K562 (cell line): ENCODE data around the gene CYP11A1. TPM values are rescaled to one million over a fixed set of nuclear protein-coding genes. Genes with fewer than 3 reads are reported as not detected.

ENCODE experiments used
- ATAC-seq: fragments of 200-7000 bp; cut with Tn5 transposase; 3 replicates; pipeline ENCODE4 v1.9.1; 2020; ENCODE audit warnings: moderate library complexity
- BruUV-seq: library from RNA; stranded (reverse); fragments of 400-500 nt; replicated peaks from 2 replicates; lab custom pipeline; 2021; lab: Mats Ljungman, UMichigan
- CTCF ChIA-PET: fragments of 300-600 bp; formaldehyde crosslinking; extraction: SDS; loops from one replicate; lab custom pipeline; 2021; ENCODE audit warnings: low intra/inter-chr PET ratio; lab: Yijun Ruan, JAX
- POLR2A ChIA-PET: fragments of 300-600, 350-650 bp; sonication (Branson Sonifier 250); formaldehyde crosslinking; extraction: SDS; loops from one replicate; lab custom pipeline; 2021; ENCODE audit warnings: antibody characterized with exemption, inconsistent platforms; lab: Yijun Ruan, JAX
- DNase-seq, 4 experiments: peaks; one replicate each; pipeline versions ENCODE4 v3.0.0 to v3.0.0-alpha.2; 2011 to 2018; ENCODE audit warnings: low spot score in 3 of 4, mixed read lengths in 3 of 4; ENCODE audit errors: extremely low read depth in 1 of 4
- FAIRE-seq: peaks from 2 replicates; lab custom pipeline; 2011; peaks lifted over from hg19 to GRCh38; lab: Jason Lieb, UNC
- H2AFZ ChIP-seq: 2 replicates; pipeline ENCODE4 v1.6.0; 2011; ENCODE audit warnings: low read depth, low read length, control low read depth, inconsistent platforms
- H3K27ac ChIP-seq: fragments of 200-600 bp; 3 replicates; pipeline ENCODE4 v1.8.0; 2011; ENCODE audit warnings: low read depth, mild to moderate bottlenecking, control low read depth, inconsistent platforms, low read length, moderate library complexity, mixed read lengths; ENCODE audit errors: extremely low read depth
- H3K27me3 ChIP-seq, 2 experiments: fragments of 300-600 bp in 1 of 2; 2 replicates in 1 of 2; 3 replicates in 1 of 2; pipeline versions ENCODE4 v1.6.0 to v1.8.0; 2011; ENCODE audit warnings: inconsistent platforms in 2 of 2, low read length in 2 of 2, mild to moderate bottlenecking in 1 of 2, mixed read lengths in 1 of 2, moderate library complexity in 1 of 2; ENCODE audit not compliant: control insufficient read depth in 2 of 2, insufficient read depth in 2 of 2
- H3K36me3 ChIP-seq: fragments of 300-600 bp; 3 replicates; pipeline ENCODE4 v1.8.0; 2011; ENCODE audit warnings: mild to moderate bottlenecking, low read length, inconsistent platforms; ENCODE audit not compliant: control insufficient read depth, insufficient read depth
- H3K4me1 ChIP-seq, 2 experiments: fragments of 200-600 bp in 1 of 2; replicated peaks in 1 of 2; 2 replicates in 1 of 2; 3 replicates in 1 of 2; pipeline versions ENCODE4 v1.5.1 to v1.8.0; 2011; ENCODE audit warnings: inconsistent platforms in 2 of 2, low read length in 2 of 2, mild to moderate bottlenecking in 1 of 2, mixed read lengths in 1 of 2, moderate library complexity in 1 of 2; ENCODE audit not compliant: control insufficient read depth in 2 of 2, insufficient read depth in 2 of 2
- H3K4me2 ChIP-seq: 2 replicates; pipeline ENCODE4 v1.6.1; 2011; ENCODE audit warnings: low read length, control low read depth, inconsistent platforms, mixed read lengths; ENCODE audit not compliant: insufficient read depth
- H3K4me3 ChIP-seq: fragments of 200-600 bp; sonication (generic), shearing (Covaris generic); 2 replicates; pipeline ENCODE4 v1.5.1; 2016; ENCODE audit warnings: control low read depth, inconsistent platforms
- H3K79me2 ChIP-seq: fragments of 200-600 bp; 3 replicates; pipeline ENCODE4 v1.8.0; 2011; ENCODE audit warnings: low read length, inconsistent platforms; ENCODE audit not compliant: control insufficient read depth, insufficient read depth
- H3K9ac ChIP-seq, 2 experiments: 2 replicates each; pipeline versions ENCODE4 v1.6.0 to v1.6.1; 2011; ENCODE audit warnings: low read depth in 2 of 2, low read length in 2 of 2, control low read depth in 1 of 2, inconsistent platforms in 1 of 2, mild to moderate bottlenecking in 1 of 2, mixed read lengths in 1 of 2; ENCODE audit not compliant: insufficient read depth in 1 of 2
- H3K9me1 ChIP-seq: one replicate; pipeline ENCODE4 v1.6.0; 2011; ENCODE audit warnings: inconsistent platforms, mild to moderate bottlenecking, low read length, moderate library complexity; ENCODE audit not compliant: control insufficient read depth, insufficient read depth
- H3K9me3 ChIP-seq: replicated peaks from 2 replicates; pipeline ENCODE4 v1.5.1; 2011; ENCODE audit warnings: low read depth, low read length, inconsistent platforms; ENCODE audit not compliant: control insufficient read depth, insufficient read depth
- H4K20me1 ChIP-seq: replicated peaks from 2 replicates; pipeline ENCODE4 v1.6.1; 2011; ENCODE audit warnings: low read length, inconsistent platforms, mixed read lengths; ENCODE audit not compliant: control insufficient read depth, insufficient read depth
- ATF7 ChIP-seq: fragments of 450-650 bp; IDR thresholded peaks from 2 replicates; pipeline ENCODE4 v1.7.1; 2014; ENCODE audit warnings: mild to moderate bottlenecking, moderate library complexity
- CAMTA2 ChIP-seq: fragments of 250-450 bp; sonication (Bioruptor Pico); conservative IDR thresholded peaks from 2 replicates; pipeline ENCODE4 v1.5.1; 2022
- DLX4 ChIP-seq: fragments of 250-450 bp; sonication (Bioruptor Pico); IDR thresholded peaks from 2 replicates; pipeline ENCODE4 v1.6.1; 2021; ENCODE audit warnings: mild to moderate bottlenecking
- E2F6 ChIP-seq, 2 experiments: IDR thresholded peaks; 2 replicates each; pipeline ENCODE4 v1.6.1; 2011; ENCODE audit warnings: borderline replicate concordance in 1 of 2, control low read depth in 1 of 2, low read depth in 1 of 2, low read length in 1 of 2, mild to moderate bottlenecking in 1 of 2, mixed read lengths in 1 of 2, moderate library complexity in 1 of 2; ENCODE audit not compliant: insufficient read depth in 1 of 2, insufficient read length in 1 of 2, poor library complexity in 1 of 2, severe bottlenecking in 1 of 2; ENCODE audit errors: extremely low read depth in 1 of 2
- HDAC6 ChIP-seq: IDR thresholded peaks from 2 replicates; pipeline ENCODE4 v1.6.1; 2012; ENCODE audit warnings: low read depth, mild to moderate bottlenecking, control low read depth, inconsistent platforms, low read length, moderate library complexity
- HLTF ChIP-seq: fragments of 450-650 bp; IDR thresholded peaks from 2 replicates; pipeline ENCODE4 v1.6.1; 2016
- L3MBTL2 ChIP-seq: fragments of 450-650 bp; IDR thresholded peaks from 2 replicates; pipeline ENCODE4 v1.6.1; 2016; ENCODE audit warnings: mild to moderate bottlenecking, moderate library complexity
- NCOA4 ChIP-seq: fragments of 450-650 bp; IDR thresholded peaks from 2 replicates; pipeline ENCODE4 v1.6.1; 2018; ENCODE audit warnings: mild to moderate bottlenecking; ENCODE audit not compliant: partially characterized antibody
- NCOA6 ChIP-seq: fragments of 450-650 bp; IDR thresholded peaks from 2 replicates; pipeline ENCODE4 v1.6.1; 2017; ENCODE audit warnings: mild to moderate bottlenecking
- NFIC ChIP-seq: fragments of 450-650 bp; IDR thresholded peaks from 2 replicates; pipeline ENCODE4 v1.6.1; 2017; ENCODE audit warnings: mild to moderate bottlenecking, inconsistent platforms
- PREB ChIP-seq: sonication (generic); formaldehyde crosslinking; IDR thresholded peaks from 2 replicates; pipeline ENCODE4 v1.8.1; 2023; ENCODE audit warnings: mild to moderate bottlenecking, missing genetic modification reagents
- RBM34 ChIP-seq: fragments of 200-400 bp; formaldehyde crosslinking; IDR thresholded peaks from 2 replicates; pipeline ENCODE4 v1.6.1; 2018; ENCODE audit warnings: low read length, borderline replicate concordance; ENCODE audit not compliant: insufficient read depth
- SMARCE1 ChIP-seq: fragments of 450-650 bp; IDR thresholded peaks from 2 replicates; pipeline ENCODE4 v1.7.1; 2016; ENCODE audit warnings: mild to moderate bottlenecking
- STAT5B ChIP-seq: fragments of 250-450 bp; sonication (Bioruptor Pico); IDR thresholded peaks from 2 replicates; pipeline ENCODE4 v1.8.0; 2021; ENCODE audit warnings: mild to moderate bottlenecking, inconsistent platforms
- ZBTB17 ChIP-seq: fragments of 450-650 bp; formaldehyde crosslinking; IDR thresholded peaks from 2 replicates; pipeline ENCODE4 v1.4.0; 2020; ENCODE audit warnings: mild to moderate bottlenecking
- ZC3H4 ChIP-seq: sonication (generic); formaldehyde crosslinking; IDR thresholded peaks from 2 replicates; pipeline ENCODE4 v1.9.0; 2021; ENCODE audit warnings: missing genetic modification reagents, borderline replicate concordance
- ZEB2 ChIP-seq: fragments of 450-650 bp; IDR thresholded peaks from 2 replicates; pipeline ENCODE4 v1.6.1; 2016
- ZFPM2 ChIP-seq: fragments of 250-450 bp; sonication (Bioruptor Pico); IDR thresholded peaks from 2 replicates; pipeline ENCODE4 v1.5.1; 2022; ENCODE audit warnings: mild to moderate bottlenecking
- WGBS: fragments of 100-300 bp; shearing (Covaris generic); methylation state at CpG from one replicate; pipeline ENCODE4 v1.1.6; 2016; ENCODE audit warnings: low coverage, mixed read lengths; ENCODE audit not compliant: insufficient coverage; ENCODE audit errors: missing lambda C conversion rate; 5-methylcytosine and 5-hydroxymethylcytosine counted together
- in situ Hi-C: fragments of 300-500 bp; cut with MboI; formaldehyde crosslinking; loops from 4 replicates; pipeline ENCODE4 v1.15.0; 2018; ENCODE audit warnings: inconsistent platforms, mixed read lengths
- intact Hi-C: fragments of 100-400 bp; cut with micrococcal nuclease; formaldehyde crosslinking; loops from 2 replicates; pipeline ENCODE4 v1.14.2; 2022
- polyA plus RNA-seq, 8 experiments: library from polyadenylated mRNA; depleted of rRNA in 4 of 8; stranded (reverse) in 5 of 8; unstranded in 3 of 8; fragments of >200 nt; fragmentation: Nextera tagmentation in 2 of 8; fragmentation: Illumina TruSeq in 1 of 8; extraction: Ambion mirVana in 2 of 8; extraction: Trizol in 1 of 8; gene quantifications; 2 replicates each; pipeline versions ENCODE4 v1.2.1 to v1.2.3, GENCODE V29; 2011 to 2014; ENCODE audit warnings: inconsistent platforms in 1 of 8, missing spikeins in 1 of 8
- total RNA-seq, 7 experiments: library from RNA; depleted of rRNA in 6 of 7; stranded (reverse); fragments of >200 nt in 6 of 7; fragmentation: Illumina TruSeq in 2 of 7; extraction: Trizol in 2 of 7; gene quantifications; 2 replicates each; pipeline versions ENCODE4 v1.2.1 to v1.2.3, GENCODE V29; 2011 to 2021; ENCODE audit warnings: low replicate concordance in 1 of 7

The CYP11A1 gene
- total and polyA plus RNA-seq, 9 of the 15 experiments (the other 6 are each of a cell fraction or from before 2014, with no cell fraction given) = 0.06 to 0.24 (median 0.10) TPM; not detected in 4

DNA sequence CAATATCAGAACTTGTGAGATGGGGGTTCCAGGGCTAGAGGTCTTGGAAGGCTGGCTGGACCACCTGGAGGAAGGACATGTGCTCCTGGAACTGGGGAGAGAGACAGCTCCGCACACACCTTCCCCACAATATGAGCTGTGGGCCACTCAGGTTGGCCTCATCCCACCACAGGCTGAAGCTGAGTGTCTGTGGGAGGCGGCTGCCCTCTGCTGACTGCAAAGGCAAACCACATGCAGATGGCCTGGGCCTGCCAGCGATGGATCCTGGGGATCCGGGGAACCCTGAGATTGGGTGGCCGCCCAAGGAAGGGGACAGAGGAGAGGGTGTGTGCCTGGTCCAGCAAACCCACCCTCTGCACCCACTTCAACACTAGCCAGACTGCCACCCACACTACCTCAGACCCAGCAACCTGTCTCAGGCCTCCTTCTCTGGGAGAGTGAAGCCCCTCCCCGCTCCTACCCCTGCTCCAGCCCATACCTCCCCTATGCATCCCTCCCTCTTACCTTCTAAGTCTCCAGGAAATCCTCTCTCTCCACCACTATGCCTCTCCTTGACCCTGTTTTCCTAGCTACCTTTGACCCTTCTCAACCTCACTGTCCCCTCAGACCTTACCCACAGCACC, 44.8 kb downstream of the CYP11A1 start (continued):
- no peak for TF ChIP-seq ZBTB17 (CRISPR knock-in tag)
- TF ChIP-seq, all 486 proteins: peak for 23

DNA sequence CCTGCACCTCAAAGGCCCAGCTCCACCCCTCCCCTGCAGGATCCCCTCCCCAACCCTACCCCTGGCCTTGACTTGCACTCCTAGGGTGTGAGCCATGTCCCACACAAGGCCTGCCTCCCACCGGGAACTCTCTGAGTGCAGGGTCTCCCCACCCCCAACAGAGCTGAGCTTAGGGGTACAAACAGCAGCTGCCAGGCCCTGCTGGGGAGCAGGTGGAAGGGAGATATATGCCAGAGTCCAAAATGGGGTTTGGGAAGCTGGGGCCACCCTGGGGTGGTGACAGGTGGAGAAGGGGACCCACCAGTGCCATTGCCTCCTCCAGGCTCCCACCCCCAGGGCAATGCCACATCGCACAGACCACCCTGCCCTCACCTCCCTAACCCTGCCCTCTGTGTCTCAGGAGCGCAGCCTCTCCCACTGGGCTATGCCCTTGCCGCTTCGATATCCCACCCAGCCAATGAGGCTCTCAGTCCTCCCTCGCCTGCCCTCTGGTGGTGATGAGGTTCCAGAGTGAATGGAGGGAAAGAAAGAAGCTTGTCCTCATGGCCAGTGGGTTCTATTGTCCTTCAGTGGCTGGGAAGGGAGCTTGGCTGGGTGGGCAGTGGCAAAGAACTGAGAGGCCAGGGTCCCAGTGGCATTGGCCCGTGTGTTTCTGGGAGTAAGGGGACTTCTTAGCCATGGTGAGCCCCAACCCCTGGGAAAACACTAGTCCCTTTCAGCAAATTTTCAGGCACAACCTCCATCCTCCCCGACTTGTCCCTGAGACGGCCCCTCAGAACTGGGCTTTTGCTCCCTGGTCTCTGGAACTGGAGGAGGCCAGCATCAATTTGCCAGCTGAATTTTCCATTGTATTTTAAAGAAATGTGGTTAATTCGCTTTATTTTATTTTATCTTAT, 46.8 kb downstream of the CYP11A1 start:
- H3K4me3 ChIP-seq = no peak overlapping the region
- peak; percentile 84 for ATAC-seq
- no peaks in the 10 kb centered on the region for H3K36me3 ChIP-seq
- no TSS peak for BruUV-seq
- in situ Hi-C loops = loop anchor here (10.0 kb wide), 1 partner anchor 366 kb away; no protein-coding TSS in a partner anchor
- ChIA-PET POLR2A (interaction anchor here (0.5 to 1.3 kb wide), 5 partner anchors 9 to 1813 kb away, joined by 3 to 4 read pairs (median 3); no protein-coding TSS in a partner anchor), CTCF (interaction anchor here (1.0 to 4.6 kb wide), 4 partner anchors 194 to 352 kb away, joined by 3 to 37 read pairs (median 10); no protein-coding TSS in a partner anchor)
- H2AFZ ChIP-seq = no peak overlapping the region
- intact Hi-C loops = loop anchor here (1.0 to 5.0 kb wide), 4 partner anchors 9 to 368 kb away; no protein-coding TSS in a partner anchor
- H3K9ac ChIP-seq = no peak overlapping the region
- DNase-seq = peak; percentile 72 to 78 (median 75)
- H3K4me1 ChIP-seq = peaks cover 3 to 6% of the 10 kb centered on the region in 2 experiments; a peak in 4 of 5 replicates
- H3K9me3 ChIP-seq = no peaks in the 10 kb centered on the region
- 9% methylated on average over 9 of the region's 10 CpGs for WGBS
- no peak overlapping the region for H3K27ac ChIP-seq
- no peaks in the 10 kb centered on the region for H3K79me2 ChIP-seq
- H3K4me2 ChIP-seq = no peak overlapping the region
- H3K9me1 ChIP-seq = no peaks in the 10 kb centered on the region
- peaks cover 5% of the 10 kb centered on the region for H4K20me1 ChIP-seq
- peak; percentile 95 for FAIRE-seq
- H3K27me3 ChIP-seq = peaks cover 0 to 11% of the 10 kb centered on the region in 2 experiments; a peak in 2 of 5 replicates
- TF ChIP-seq E2F6 (IDR thresholded peaks at IDR 0.05; ENCODE audit: borderline replicate concordance in 1 of 2, extremely low read depth in 1 of 2, insufficient read depth in 1 of 2, insufficient read length in 1 of 2, low read depth in 1 of 2, low read length in 1 of 2, poor library complexity in 1 of 2, severe bottlenecking in 1 of 2) (peak in 1 of 2 experiments; percentile 21), ZFPM2 (CRISPR knock-in tag) (no peak), PREB (CRISPR knock-in tag) (no peak), L3MBTL2 (no peak), HDAC6 (no peak), ZEB2 (no peak), DLX4 (CRISPR knock-in tag) (no peak), NFIC (no peak), HLTF (no peak), ATF7 (no peak), NCOA4 (no peak), CAMTA2 (no peak), RBM34 (no peak), ZC3H4 (CRISPR knock-in tag) (no peak), STAT5B (CRISPR knock-in tag) (no peak), NCOA6 (no peak), SMARCE1 (no peak)
